Testis (tissue), 3 donors: ENCODE measurements around the gene H3-3A. TPM values are rescaled to one million over a fixed set of nuclear protein-coding genes. Genes with fewer than 3 reads are reported as not detected.

Experiments used
- DNase-seq: peaks from one replicate; pipeline ENCODE4 v3.0.0-alpha.2; 2019
- H3K27ac ChIP-seq, 2 donors: fragments of 200-600 bp; sonication (generic); one replicate each; pipeline ENCODE4 v1.5.1; 2019
- H3K27me3 ChIP-seq: fragments of 200-600 bp; sonication (generic); one replicate; pipeline ENCODE4 v1.5.1; 2019
- H3K36me3 ChIP-seq: fragments of 200-600 bp; sonication (generic); one replicate; pipeline ENCODE4 v1.5.1; 2017; ENCODE audit warnings: low read depth; ENCODE audit errors: missing control alignments
- H3K4me1 ChIP-seq: fragments of 200-600 bp; sonication (generic); one replicate; pipeline ENCODE4 v1.5.1; 2019
- H3K4me3 ChIP-seq, 2 donors: fragments of 200-600 bp; sonication (generic); one replicate each; pipeline ENCODE4 v1.5.1; 2017 to 2019
- H3K9me3 ChIP-seq: fragments of 200-600 bp; sonication (generic); one replicate; pipeline ENCODE4 v1.5.1; 2017
- POLR2A ChIP-seq: fragments of 450-650 bp; IDR thresholded peaks from one replicate; pipeline ENCODE4 v1.6.1; 2017; ENCODE audit warnings: antibody characterized with exemption, mild to moderate bottlenecking, moderate library complexity
- WGBS, 2 donors: methylation state at CpG; one replicate each; pipeline ENCODE4 v1.1.5; 2018; 5-methylcytosine and 5-hydroxymethylcytosine counted together
- intact Hi-C: fragments of 100-400 bp; cut with DNase I; formaldehyde crosslinking; loops from one replicate; pipeline ENCODE4 v1.15.1; 2023; ENCODE audit warnings: low total_unique reads
- polyA plus RNA-seq: library from polyadenylated mRNA; stranded (reverse); fragments of 350-450 nt; fragmentation: Illumina TruSeq; extraction: RNeasy Lipid Tissue Mini Kit (QIAGEN cat#74804); gene quantifications from one replicate; pipeline ENCODE4 v1.2.3, GENCODE V29; 2014; ENCODE audit warnings: low read depth, low replicate concordance; ENCODE audit not compliant: insufficient read depth
- total RNA-seq, 2 donors: library from RNA; depleted of rRNA; stranded (reverse); fragments of >200 nt; gene quantifications; one replicate each; pipeline ENCODE4 v1.2.3, GENCODE V29; 2016
- TF ChIP-seq, protein P1 (sequence below), 3 experiments: fragments of 450-650 bp in 2 of 3; fragments of 200-600 bp in 1 of 3; sonication (generic) in 1 of 3; IDR thresholded peaks; one replicate each; pipeline ENCODE4 v1.5.1; 2016 to 2019; ENCODE audit warnings: antibody characterized with exemption in 3 of 3, mild to moderate bottlenecking in 2 of 3, moderate library complexity in 1 of 3

Gene H3-3A
- total and polyA plus RNA-seq, 3 donors from 2014 or later, result 272 to 439 (median 367) TPM

DNA sequence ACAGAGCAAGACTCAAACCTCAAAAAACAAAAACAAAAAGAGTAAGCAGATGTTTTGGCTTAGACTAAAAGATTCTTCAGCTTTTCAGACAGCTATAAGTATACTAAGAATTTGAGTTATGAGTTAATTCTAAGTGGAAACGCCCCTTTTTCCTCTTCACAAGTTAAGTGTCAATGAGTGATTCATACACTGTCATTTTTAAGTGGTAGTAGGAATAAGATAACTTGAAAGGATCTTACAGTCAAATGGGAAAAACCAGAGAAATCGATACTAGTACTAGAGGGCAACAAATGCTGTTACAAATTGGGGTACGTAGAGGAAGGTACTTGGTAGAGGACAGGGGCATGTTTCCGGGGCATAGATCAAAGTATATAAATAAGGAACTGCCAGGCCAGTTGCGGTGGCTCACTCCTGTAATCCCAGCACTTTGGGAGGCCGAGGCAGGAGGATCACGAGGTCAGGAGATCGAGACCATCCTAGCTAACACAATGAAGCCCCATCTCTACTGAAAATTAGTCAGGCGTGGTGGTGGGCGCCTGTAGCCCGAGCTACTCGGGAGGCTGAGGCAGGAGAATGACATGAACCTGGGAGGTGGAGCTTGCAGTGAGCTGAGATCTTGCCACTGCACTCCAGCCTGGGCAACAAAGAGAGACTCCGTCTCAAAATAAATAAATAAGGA is 7.4 kb downstream of the H3-3A start:
- no peaks in the 10 kb centered on the region for H3K9me3 ChIP-seq
- intact Hi-C loops, result loop anchor here (5.0 kb wide), 1 partner anchor 52 kb away; no protein-coding TSS in a partner anchor
- DNase-seq, result no peak
- no peaks in the 10 kb centered on the region for H3K36me3 ChIP-seq
- no peak overlapping the region for H3K27ac ChIP-seq
- H3K27me3 ChIP-seq, result no peaks in the 10 kb centered on the region
- WGBS, 2 donors, result 90 to 95% methylated on average over 13 of the region's 13 CpGs
- TF ChIP-seq, protein P1, sequence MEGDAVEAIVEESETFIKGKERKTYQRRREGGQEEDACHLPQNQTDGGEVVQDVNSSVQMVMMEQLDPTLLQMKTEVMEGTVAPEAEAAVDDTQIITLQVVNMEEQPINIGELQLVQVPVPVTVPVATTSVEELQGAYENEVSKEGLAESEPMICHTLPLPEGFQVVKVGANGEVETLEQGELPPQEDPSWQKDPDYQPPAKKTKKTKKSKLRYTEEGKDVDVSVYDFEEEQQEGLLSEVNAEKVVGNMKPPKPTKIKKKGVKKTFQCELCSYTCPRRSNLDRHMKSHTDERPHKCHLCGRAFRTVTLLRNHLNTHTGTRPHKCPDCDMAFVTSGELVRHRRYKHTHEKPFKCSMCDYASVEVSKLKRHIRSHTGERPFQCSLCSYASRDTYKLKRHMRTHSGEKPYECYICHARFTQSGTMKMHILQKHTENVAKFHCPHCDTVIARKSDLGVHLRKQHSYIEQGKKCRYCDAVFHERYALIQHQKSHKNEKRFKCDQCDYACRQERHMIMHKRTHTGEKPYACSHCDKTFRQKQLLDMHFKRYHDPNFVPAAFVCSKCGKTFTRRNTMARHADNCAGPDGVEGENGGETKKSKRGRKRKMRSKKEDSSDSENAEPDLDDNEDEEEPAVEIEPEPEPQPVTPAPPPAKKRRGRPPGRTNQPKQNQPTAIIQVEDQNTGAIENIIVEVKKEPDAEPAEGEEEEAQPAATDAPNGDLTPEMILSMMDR (IDR thresholded peaks at IDR 0.05), result no peak
- no peak for TF ChIP-seq POLR2A
- H3K4me1 ChIP-seq, result peaks cover 31% of the 10 kb centered on the region
- no peak overlapping the region for H3K4me3 ChIP-seq

DNA sequence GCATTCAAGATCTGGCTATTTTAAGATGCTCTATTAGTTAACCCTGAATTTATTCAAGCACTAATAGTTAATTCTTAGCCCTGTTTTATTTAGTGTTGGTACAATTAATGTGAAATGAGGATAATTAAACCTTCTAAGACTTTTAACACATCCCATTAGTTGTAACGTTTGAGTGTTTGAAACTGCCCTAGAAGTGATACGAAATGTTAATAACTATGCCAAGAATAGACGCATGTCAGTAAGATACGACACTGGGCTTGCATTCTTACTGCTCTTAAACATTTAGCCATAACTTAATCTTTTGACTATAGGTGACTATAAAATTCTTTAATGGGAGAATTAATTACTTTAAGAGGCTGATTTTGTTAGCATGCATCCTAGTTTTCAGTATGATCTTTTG is 9.8 kb downstream of the H3-3A start:
- H3K4me1 ChIP-seq, result peaks cover 15% of the 10 kb centered on the region
- H3K9me3 ChIP-seq, result no peaks in the 10 kb centered on the region
- TF ChIP-seq, protein P1 (IDR thresholded peaks at IDR 0.05), result no peak
- TF ChIP-seq POLR2A, result no peak
- 58 to 60% methylated on average over 4 of the region's 4 CpGs for WGBS, 2 donors
- no peaks in the 10 kb centered on the region for H3K36me3 ChIP-seq
- no peak overlapping the region for H3K27ac ChIP-seq
- no peak overlapping the region for H3K4me3 ChIP-seq
- no peaks in the 10 kb centered on the region for H3K27me3 ChIP-seq
- DNase-seq, result no peak
- intact Hi-C loops, result no loop called here

GRCh38 chr1:226073184-226073950 is 10.9 kb downstream of the H3-3A start:
- intact Hi-C loops, result no loop called here
- TF ChIP-seq, protein P1 (IDR thresholded peaks at IDR 0.05), result no peak
- TF ChIP-seq POLR2A, result no peak
- 53 to 55% methylated on average over 6 of the region's 6 CpGs for WGBS, 2 donors
- Histone ChIP-seq H3K27me3 (no peaks in the 10 kb centered on the region), H3K4me1 (peaks cover 9% of the 10 kb centered on the region), H3K27ac (no peak overlapping the region), H3K4me3 (no peak overlapping the region), H3K9me3 (no peaks in the 10 kb centered on the region), H3K36me3 (no peaks in the 10 kb centered on the region)
- DNase-seq, result no peak

DNA sequence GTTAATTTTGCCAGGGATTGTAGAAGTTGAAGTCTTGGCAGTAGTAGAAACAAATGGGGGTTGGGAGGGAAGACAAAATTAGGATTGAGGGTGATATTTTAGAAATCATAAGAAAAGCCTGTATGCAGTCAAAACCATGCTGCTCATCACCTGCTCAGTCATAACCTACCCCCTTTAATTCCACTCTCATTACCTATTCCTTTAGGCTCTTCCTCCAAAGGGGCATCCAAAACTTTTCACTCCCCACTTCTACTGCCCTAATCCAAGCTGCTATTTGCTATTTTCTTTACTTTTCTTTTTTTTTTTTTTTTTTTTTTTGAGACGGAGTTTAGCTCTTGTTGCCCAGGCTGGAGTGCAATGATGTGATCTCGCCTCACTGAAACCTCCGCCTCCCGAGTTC is 11.5 kb downstream of the H3-3A start:
- intact Hi-C loops, result no loop called here
- TF ChIP-seq POLR2A, result no peak
- TF ChIP-seq, protein P1 (IDR thresholded peaks at IDR 0.05), result no peak

More for the DNA sequence above, 11.5 kb downstream of the H3-3A start:
- WGBS, 2 donors, result 79 to 88% methylated on average over 4 of the region's 4 CpGs
- Histone ChIP-seq H3K27ac (no peak overlapping the region), H3K36me3 (no peaks in the 10 kb centered on the region), H3K9me3 (no peaks in the 10 kb centered on the region), H3K4me3 (no peak overlapping the region), H3K27me3 (no peaks in the 10 kb centered on the region), H3K4me1 (peaks cover 5% of the 10 kb centered on the region)
- no peak for DNase-seq
